Kidney (tissue), 14 donors: ENCODE data around the gene SIM2. TPM values are rescaled to one million over a fixed set of nuclear protein-coding genes. Genes with fewer than 3 reads are reported as not detected.

ENCODE experiments used
- DNase-seq, 5 donors: peaks; one replicate each; pipeline ENCODE4 v3.0.0-alpha.2; 2013 to 2020
- FAIRE-seq: peaks from 2 replicates; lab custom pipeline; 2012; peaks lifted over from hg19 to GRCh38; lab: Jason Lieb, UNC
- H3K27ac ChIP-seq, 2 donors: one replicate each; pipeline ENCODE4 v1.7.0; 2013; ENCODE audit warnings: low read depth in 2 of 2, low read length in 2 of 2, inconsistent platforms in 1 of 2
- H3K27me3 ChIP-seq: one replicate; pipeline ENCODE4 v1.7.1; 2013; ENCODE audit warnings: low read length, inconsistent platforms; ENCODE audit not compliant: control insufficient read depth, insufficient read depth
- H3K36me3 ChIP-seq, 3 donors: one replicate each; pipeline versions ENCODE4 v1.7.0 to v1.7.1; 2013; ENCODE audit warnings: low read length in 3 of 3, control low read depth in 1 of 3, inconsistent platforms in 1 of 3; ENCODE audit not compliant: insufficient read depth in 3 of 3, control insufficient read depth in 2 of 3
- H3K4me1 ChIP-seq, 3 donors: one replicate each; pipeline versions ENCODE4 v1.7.0 to v1.7.1; 2013; ENCODE audit warnings: low read length in 3 of 3, inconsistent platforms in 1 of 3, low read depth in 1 of 3; ENCODE audit not compliant: control insufficient read depth in 2 of 3, insufficient read depth in 2 of 3
- H3K4me3 ChIP-seq, 3 donors: one replicate each; pipeline versions ENCODE4 v1.7.0 to v1.8.1; 2013; ENCODE audit warnings: low read length in 3 of 3, control low read depth in 1 of 3, inconsistent platforms in 1 of 3
- H3K9ac ChIP-seq, 3 donors: one replicate each; pipeline versions ENCODE4 v1.7.0 to v1.7.1; 2013; ENCODE audit warnings: low read length in 3 of 3, control low read depth in 1 of 3, inconsistent platforms in 1 of 3
- H3K9me3 ChIP-seq, 3 donors: one replicate each; pipeline versions ENCODE4 v1.7.0 to v1.7.1; 2013; ENCODE audit warnings: low read length in 3 of 3, control low read depth in 1 of 3, inconsistent platforms in 1 of 3; ENCODE audit not compliant: control insufficient read depth in 2 of 3, insufficient read depth in 1 of 3
- intact Hi-C: fragments of 100-400 bp; cut with DNase I; formaldehyde crosslinking; loops from one replicate; pipeline ENCODE4 v1.11.1; 2022
- polyA plus RNA-seq: library from polyadenylated mRNA; stranded (reverse); fragments of 350-450 nt; fragmentation: Illumina TruSeq; extraction: RNeasy Lipid Tissue Mini Kit (QIAGEN cat#74804); gene quantifications from one replicate; pipeline ENCODE4 v1.2.3, GENCODE V29; 2014; ENCODE audit warnings: low read depth, low replicate concordance; ENCODE audit not compliant: insufficient read depth
- total RNA-seq: library from RNA; stranded (reverse); fragmentation: NEBNext Ultra II Directional; extraction: Animal tissue kit (Norgen Biotek cat#: 25700); gene quantifications from one replicate; pipeline ENCODE4 v1.2.1, GENCODE V29; 2021
- TF ChIP-seq, protein P1 (sequence below): IDR thresholded peaks from 3 replicates; pipeline ENCODE4 v1.5.1; 2012; ENCODE audit warnings: mild to moderate bottlenecking, moderate library complexity, borderline replicate concordance; ENCODE audit not compliant: insufficient read depth; ENCODE audit errors: extremely low read depth
- donor health status: control.
- donor health status: control.
- donor health status: control.
- donor health status: control.
- donor health status: control.
- donor health status: DM: yes; HTN: yes; CAD: no.
- donor health status: Normal renal cell carcinoma (clear cell type).

The SIM2 gene
- total and polyA plus RNA-seq, 2 donors from 2014 or later, result 6.5 to 71.3 TPM

GRCh38 chr21:36761685-36762084 lies 62.8 kb downstream of the SIM2 start:
- no peaks in the 10 kb centered on the region for H3K27me3 ChIP-seq
- H3K36me3 ChIP-seq, result no peaks in the 10 kb centered on the region
- DNase-seq, result no peak
- no peak overlapping the region for H3K9ac ChIP-seq
- FAIRE-seq, result no peak
- H3K9me3 ChIP-seq, result no peaks in the 10 kb centered on the region
- no peaks in the 10 kb centered on the region for H3K4me1 ChIP-seq
- intact Hi-C loops, result no loop called here
- H3K4me3 ChIP-seq, result no peak overlapping the region
- no peak overlapping the region for H3K27ac ChIP-seq
- TF ChIP-seq, protein P1, sequence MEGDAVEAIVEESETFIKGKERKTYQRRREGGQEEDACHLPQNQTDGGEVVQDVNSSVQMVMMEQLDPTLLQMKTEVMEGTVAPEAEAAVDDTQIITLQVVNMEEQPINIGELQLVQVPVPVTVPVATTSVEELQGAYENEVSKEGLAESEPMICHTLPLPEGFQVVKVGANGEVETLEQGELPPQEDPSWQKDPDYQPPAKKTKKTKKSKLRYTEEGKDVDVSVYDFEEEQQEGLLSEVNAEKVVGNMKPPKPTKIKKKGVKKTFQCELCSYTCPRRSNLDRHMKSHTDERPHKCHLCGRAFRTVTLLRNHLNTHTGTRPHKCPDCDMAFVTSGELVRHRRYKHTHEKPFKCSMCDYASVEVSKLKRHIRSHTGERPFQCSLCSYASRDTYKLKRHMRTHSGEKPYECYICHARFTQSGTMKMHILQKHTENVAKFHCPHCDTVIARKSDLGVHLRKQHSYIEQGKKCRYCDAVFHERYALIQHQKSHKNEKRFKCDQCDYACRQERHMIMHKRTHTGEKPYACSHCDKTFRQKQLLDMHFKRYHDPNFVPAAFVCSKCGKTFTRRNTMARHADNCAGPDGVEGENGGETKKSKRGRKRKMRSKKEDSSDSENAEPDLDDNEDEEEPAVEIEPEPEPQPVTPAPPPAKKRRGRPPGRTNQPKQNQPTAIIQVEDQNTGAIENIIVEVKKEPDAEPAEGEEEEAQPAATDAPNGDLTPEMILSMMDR, result no peak

- no peaks in the 10 kb centered on the region for H3K36me3 ChIP-seq
- H3K27me3 ChIP-seq, result no peaks in the 10 kb centered on the region
- H3K4me1 ChIP-seq, result no peaks in the 10 kb centered on the region
- H3K9ac ChIP-seq, result no peak overlapping the region
- intact Hi-C loops, result no loop called here
- H3K4me3 ChIP-seq, result no peak overlapping the region
- DNase-seq (peak in 2 of 5 donors; percentile 30 to 55), FAIRE-seq (no peak)
- TF ChIP-seq, protein P1, result no peak
- H3K9me3 ChIP-seq, result no peaks in the 10 kb centered on the region
- no peak overlapping the region for H3K27ac ChIP-seq
These were observed 63.7 kb downstream of the SIM2 start for GRCh38 chr21:36762642-36763041.

DNA sequence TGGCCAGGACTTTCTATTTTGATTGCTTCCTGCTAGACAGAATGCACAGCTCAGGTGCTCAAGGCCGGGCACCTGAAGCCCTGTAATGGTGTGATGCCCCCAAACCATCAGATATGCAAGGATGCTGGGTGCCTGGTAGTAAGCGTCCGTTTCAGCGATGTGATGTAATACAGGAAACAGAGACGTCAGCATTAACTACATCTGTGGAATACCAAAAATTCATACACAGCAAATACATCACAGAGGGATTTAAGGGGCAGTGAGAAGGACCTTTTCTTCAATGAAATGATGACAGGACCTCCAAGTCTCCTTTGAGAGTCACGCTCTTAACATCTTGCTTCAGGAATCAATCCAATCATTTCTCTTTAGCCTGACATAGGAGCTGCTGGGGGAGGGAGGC lies 64.4 kb downstream of the SIM2 start:
- Histone ChIP-seq H3K9me3 (no peaks in the 10 kb centered on the region), H3K4me1 (no peaks in the 10 kb centered on the region), H3K27me3 (no peaks in the 10 kb centered on the region), H3K27ac (no peak overlapping the region), H3K36me3 (no peaks in the 10 kb centered on the region), H3K9ac (no peak overlapping the region), H3K4me3 (no peak overlapping the region)
- intact Hi-C loops, result no loop called here
- no peak for FAIRE-seq
- TF ChIP-seq, protein P1, result no peak
- DNase-seq, result no peak

DNA sequence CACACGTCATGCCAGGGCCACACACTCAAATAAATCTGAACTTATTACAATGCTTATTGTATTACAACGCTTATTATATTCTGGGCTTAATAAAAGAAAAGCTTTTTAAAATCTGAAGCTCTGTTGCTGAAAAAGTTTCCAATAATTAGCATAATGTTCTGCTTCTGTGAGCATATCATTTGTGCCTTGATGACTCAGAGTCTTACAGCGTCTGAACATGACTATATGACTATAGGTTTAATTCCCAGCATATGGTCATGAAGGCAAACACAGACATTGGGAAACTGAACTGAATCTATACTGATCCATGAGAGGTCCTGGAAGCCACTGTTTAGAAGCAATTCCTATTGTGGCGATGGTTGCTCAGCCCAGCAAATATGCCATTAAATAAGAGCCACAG lies 66.3 kb downstream of the SIM2 start:
- TF ChIP-seq, protein P1, result no peak
- H3K9ac ChIP-seq, result no peak overlapping the region
- H3K4me3 ChIP-seq, result no peak overlapping the region
- DNase-seq (no peak), FAIRE-seq (no peak)
- peaks cover 0 to 3% (median 0%) of the 10 kb centered on the region in 3 donors for H3K4me1 ChIP-seq
- no peak overlapping the region for H3K27ac ChIP-seq
- H3K9me3 ChIP-seq, result no peaks in the 10 kb centered on the region
- H3K36me3 ChIP-seq, result no peaks in the 10 kb centered on the region
- H3K27me3 ChIP-seq, result no peaks in the 10 kb centered on the region
- intact Hi-C loops, result no loop called here
